ENCODE measurements around the gene OR2S2.

DNA sequence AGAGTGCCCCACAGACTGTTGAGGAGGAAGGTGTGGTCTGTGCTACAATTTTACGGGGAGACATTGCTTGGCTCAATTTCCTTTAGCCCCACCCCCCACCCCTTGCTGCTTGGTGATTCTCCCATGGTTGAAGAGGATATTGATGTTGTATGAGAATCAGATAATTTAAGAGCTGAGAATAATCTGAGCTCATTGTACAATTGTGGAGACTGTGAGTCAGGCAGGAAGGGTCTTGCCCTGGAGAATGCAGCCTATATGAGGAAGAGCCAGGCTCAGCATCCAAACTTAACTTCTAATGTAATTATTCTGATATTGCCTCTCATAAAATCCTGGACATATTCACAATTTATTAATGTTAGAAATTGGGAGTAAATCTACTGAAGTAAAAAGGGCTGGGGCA, 26.1 kb upstream of the OR2S2 start:
- TF ChIP-seq, protein P1, sequence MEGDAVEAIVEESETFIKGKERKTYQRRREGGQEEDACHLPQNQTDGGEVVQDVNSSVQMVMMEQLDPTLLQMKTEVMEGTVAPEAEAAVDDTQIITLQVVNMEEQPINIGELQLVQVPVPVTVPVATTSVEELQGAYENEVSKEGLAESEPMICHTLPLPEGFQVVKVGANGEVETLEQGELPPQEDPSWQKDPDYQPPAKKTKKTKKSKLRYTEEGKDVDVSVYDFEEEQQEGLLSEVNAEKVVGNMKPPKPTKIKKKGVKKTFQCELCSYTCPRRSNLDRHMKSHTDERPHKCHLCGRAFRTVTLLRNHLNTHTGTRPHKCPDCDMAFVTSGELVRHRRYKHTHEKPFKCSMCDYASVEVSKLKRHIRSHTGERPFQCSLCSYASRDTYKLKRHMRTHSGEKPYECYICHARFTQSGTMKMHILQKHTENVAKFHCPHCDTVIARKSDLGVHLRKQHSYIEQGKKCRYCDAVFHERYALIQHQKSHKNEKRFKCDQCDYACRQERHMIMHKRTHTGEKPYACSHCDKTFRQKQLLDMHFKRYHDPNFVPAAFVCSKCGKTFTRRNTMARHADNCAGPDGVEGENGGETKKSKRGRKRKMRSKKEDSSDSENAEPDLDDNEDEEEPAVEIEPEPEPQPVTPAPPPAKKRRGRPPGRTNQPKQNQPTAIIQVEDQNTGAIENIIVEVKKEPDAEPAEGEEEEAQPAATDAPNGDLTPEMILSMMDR (IDR thresholded peaks at IDR 0.05 in 4 of 5, conservative IDR thresholded peaks at IDR 0.05 in 1 of 5), result no peak
- TF ChIP-seq POLR2A (IDR thresholded peaks at IDR 0.05), result no peak

Data from gastrocnemius medialis (tissue), 4 donors.